Fibroblast of peridontal ligament (primary cell): ENCODE measurements around the gene MTRR.

ENCODE experiments used
- DNase-seq: peaks from one replicate; pipeline ENCODE4 v3.0.0-alpha.2; 2010; ENCODE audit errors: extremely low read depth

The MTRR gene

GRCh38 chr5:7857361-7857760 lies 11.6 kb upstream of the MTRR start:
- no peak for DNase-seq

DNA sequence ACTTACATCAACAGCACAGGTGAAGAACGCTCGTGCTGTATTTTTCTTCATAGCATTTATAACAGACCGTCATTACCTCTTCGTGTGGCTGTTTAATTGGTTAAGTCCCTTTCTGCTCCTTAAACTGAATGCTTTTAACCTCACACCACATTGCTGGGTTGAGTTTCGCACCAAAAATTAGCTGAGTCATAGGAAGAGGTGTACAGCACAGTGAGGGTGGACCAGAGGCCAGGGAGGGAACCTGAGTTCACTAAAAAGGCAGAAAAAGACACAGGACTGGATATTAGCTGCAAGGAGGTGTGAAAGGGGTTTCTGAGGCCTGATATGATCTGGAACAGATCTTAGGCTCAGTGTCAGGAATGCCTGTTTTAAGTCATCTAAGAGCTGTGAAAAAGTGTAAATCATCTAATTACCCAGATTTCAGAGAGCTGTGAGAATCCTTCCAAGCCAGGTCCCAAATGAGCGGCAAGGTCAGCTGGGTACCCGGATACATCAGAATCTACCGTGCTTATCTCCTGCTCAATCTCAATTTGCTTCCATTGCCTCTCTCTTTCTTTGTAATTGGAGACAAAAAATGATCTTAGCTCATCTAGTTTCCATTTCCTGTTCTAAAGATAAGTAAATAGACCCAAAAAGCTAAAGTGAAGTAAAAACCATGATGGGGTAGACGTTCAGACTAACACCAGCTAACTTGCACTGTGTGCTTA lies 10.9 kb upstream of the MTRR start:
- DNase-seq = no peak

DNA sequence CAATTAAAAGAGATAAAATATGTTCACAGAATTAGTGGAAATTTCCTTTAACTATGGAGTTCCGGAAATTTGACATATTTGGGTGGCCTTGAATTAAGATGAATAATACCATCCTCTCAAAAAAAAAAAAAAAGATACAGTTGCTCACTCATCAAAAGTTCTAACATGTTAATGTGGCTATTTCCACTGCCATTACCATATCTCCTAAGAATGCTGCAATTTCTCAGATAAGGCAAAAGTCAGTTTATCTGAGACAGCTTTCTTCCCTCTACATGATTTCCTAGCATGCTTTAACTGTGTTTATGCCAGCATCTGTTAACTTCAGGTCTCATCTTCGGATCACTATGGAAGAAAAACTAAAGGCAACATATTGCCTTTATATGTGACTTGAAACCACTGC lies 2.8 kb upstream of the MTRR start:
- DNase-seq = no peak

DNA sequence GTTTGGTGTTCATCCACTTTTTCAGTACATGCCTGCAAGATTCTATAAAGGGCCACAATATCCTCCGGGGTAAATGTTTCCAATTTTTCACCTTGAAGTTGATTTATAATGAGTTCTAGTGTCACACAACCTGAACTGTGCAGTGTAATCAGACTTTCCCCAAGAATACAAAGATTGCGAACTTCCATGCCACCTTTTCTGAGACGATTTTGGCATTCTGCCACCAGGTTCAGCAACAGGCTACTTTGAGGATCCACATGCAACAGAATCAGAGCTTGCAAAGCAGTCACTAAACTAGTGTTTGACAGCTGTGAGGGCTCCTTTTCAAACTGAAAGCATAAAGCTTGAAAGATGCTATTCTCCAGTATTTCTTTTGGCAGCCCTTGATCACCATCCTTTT lies 1.7 kb upstream of the MTRR start:
- DNase-seq = no peak

GRCh38 chr5:7868427-7868772 lies 548 bp upstream of the MTRR start:
- no peak for DNase-seq

GRCh38 chr5:7869474-7870136 lies 657 bp downstream of the MTRR start:
- no peak for DNase-seq

GRCh38 chr5:7871653-7872052 lies 2.7 kb downstream of the MTRR start:
- DNase-seq = no peak

DNA sequence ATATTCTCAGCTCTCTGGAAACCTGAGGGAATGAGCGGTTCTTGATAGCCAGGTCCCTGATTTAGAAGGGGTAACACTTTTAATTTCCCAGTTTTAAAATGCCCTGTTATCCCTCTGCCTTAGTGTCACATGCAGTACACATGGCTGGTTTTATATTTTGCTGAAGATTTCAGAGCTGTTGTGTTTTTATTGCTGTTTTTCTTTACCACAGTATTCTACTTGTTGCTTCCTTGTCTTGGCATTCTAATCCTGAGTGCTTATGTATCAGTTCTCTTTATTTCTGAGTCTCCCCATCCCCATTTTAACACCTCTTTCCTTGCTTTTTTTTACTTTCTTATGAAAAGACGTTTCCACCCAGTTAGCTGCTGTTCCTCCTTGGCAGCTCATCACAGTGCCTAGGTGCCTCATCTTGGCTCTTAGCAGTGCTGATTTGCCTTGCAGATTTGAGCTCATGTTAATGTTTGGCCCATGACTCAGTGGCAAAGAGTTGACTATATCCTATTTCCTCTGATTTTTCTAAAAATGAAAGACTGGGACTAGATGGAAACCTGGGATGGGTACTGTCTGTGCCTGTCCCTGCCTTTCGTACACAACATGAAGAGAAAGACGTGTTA lies 3.7 kb downstream of the MTRR start:
- no peak for DNase-seq

DNA sequence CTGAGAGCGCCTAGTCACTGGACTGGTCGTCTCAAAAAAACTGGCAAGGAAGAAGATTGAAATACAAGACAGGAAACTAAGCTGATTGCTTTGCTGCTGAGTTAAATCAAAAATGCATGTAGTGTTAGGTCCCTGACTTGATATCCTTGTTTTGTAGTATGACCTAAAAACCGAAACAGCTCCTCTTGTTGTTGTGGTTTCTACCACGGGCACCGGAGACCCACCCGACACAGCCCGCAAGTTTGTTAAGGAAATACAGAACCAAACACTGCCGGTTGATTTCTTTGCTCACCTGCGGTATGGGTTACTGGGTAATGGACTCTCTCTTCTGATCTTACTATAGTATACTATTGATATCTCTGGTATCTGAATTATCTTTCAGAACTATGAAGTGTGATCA lies 4.3 kb downstream of the MTRR start:
- no peak for DNase-seq

DNA sequence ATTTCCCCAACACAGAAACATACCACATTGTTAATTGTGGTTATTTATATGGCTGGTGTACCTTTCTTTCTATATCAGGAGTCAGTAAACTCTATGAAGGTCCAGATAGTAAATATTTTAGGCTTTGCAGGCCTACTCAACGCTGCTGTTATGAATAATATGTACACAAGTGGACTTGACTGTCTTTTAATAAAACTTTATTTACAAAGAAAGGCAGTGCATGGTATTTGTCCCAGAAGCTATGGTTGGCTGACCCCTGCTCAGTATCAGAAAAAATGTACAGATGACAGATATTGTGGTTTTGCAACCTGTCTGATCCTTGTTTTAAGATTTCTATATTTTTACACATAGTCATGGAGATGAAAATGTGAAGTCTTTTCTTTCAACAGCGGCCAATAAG lies 5.7 kb downstream of the MTRR start:
- no peak for DNase-seq

- no peak for DNase-seq
Measured at GRCh38 chr5:7875151-7875550, 6.2 kb downstream of the MTRR start.

GRCh38 chr5:7876867-7877266 lies 7.9 kb downstream of the MTRR start:
- peak; percentile 62 for DNase-seq

DNA sequence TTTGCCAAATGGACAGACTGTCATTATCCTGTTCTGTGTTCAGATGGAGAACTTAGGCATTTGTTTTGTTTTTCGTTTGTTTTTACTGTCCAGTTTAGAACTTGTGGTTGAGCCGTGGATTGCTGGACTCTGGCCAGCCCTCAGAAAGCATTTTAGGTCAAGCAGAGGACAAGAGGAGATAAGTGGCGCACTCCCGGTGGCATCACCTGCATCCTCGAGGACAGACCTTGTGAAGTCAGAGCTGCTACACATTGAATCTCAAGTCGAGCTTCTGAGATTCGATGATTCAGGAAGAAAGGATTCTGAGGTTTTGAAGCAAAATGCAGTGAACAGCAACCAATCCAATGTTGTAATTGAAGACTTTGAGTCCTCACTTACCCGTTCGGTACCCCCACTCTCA lies 8.9 kb downstream of the MTRR start:
- DNase-seq = peak; percentile 23

DNA sequence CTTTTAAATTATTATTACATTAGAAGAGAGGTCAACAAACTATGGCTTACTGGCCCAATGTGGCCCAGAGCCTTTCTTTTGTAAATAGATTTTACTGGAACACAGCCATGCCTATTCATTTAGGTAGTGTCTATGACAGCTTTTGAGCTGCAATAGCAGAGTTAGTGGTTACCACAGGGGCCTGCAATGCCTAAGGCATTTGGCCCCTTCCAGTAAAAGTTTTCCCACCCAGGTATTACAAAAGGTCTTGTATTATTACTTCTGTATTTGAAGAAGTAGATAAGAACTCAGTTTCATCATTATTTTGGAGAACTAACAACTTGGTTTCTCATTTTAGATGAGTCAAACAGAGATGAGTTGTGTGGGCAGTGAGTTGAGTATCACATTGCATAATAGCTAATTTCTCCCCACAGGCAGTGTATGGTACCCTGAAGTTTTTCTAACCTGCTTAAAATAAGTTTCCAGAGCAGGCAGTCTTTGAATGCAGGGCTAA lies 9.5 kb downstream of the MTRR start:
- peak; percentile 42 for DNase-seq

- DNase-seq = no peak
Measured at GRCh38 chr5:7881091-7881490, 12.1 kb downstream of the MTRR start.

- no peak for DNase-seq
Measured at GRCh38 chr5:7881816-7882215, 12.9 kb downstream of the MTRR start.

DNA sequence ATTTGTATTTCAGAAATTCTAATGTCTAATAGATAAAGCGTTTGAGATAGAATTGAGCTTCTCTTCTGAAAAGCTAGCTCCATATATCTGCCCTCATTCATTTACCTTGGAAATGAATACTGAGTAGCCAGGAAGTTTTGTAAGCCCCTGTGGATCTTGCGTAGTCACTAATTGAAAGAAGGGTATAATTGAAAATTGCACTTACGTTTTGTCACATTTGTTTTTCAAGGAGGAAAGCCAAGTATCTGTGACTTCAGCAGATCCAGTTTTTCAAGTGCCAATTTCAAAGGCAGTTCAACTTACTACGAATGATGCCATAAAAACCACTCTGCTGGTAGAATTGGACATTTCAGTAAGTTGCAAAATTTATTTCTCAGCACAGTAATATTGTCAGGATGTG lies 14.0 kb downstream of the MTRR start:
- DNase-seq = no peak

- DNase-seq = no peak
Measured at GRCh38 chr5:7884491-7885267, 15.7 kb downstream of the MTRR start.

DNA sequence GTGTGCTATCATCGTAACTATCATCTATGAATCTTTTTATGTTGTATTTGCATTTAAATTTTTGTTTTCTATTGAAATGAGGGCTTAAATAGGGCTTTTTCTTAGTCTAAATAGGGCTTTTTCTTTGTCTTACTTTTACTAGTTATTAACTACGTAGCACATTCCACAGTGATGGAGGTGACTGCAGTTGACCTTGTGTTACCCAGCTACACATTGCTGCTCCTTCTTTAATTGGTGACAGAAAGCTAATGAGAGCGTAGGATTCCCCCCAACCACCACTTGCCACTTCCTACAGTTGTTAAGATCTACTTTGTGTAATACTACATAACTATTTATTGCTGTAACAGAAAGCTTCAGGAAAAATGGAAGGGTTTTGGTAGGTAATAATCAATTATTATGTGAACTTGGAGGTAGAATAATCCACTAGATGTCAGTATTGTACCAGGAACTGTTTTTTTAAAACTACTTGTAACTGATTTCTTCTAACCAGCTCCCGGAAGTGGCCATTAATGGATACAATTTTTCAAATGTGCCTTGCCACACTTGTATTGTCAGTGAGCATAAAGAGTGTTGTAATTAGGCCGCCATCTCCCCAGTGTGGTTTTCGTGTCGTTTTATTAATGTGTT lies 18.0 kb downstream of the MTRR start:
- DNase-seq = peak; percentile 83

- DNase-seq = no peak
Measured at GRCh38 chr5:7888901-7889300, 20.0 kb downstream of the MTRR start.

DNA sequence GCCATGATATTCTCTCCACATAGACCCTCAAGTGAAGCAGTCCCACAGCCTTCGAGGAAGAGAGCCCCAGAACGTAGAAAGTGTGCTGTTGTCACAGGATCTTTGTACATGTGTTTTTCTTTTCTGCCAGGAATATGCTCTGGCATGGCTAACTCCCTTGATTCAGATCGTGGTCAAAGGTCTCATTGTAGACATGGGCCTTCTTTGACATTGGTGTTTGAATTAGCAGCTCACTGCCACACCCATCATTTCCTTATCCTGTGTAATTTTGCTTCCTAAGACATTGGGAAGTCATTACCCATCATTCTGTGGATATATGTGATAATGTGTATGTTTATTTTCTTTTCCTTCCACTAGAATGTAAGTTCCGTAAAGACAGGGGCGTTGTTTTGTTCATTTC lies 25.5 kb downstream of the MTRR start:
- no peak for DNase-seq

GRCh38 chr5:7894860-7895259 lies 25.9 kb downstream of the MTRR start:
- no peak for DNase-seq
